HG03432 (cell line): ENCODE measurements around the gene FBXW4.

Source experiments
- ATAC-seq: cut with Tn5 transposase; IDR thresholded peaks from one replicate; pipeline ENCODE4 v1.9.1; 2021; ENCODE audit warnings: mild to moderate bottlenecking, moderate library complexity; ENCODE audit not compliant: unreplicated experiment

FBXW4 gene

GRCh38 chr10:101587725-101588653 lies 107.0 kb downstream of the FBXW4 start, which contains the start of the genes DPCD and POLL:
DPCD (plus strand) TSS chr10:101588321; CDS start chr10:101588337, 16 bp downstream.
POLL (minus strand) TSS chr10:101588257; CDS start chr10:101587360, 897 bp downstream.
- ATAC-seq: peak; percentile 99

DNA sequence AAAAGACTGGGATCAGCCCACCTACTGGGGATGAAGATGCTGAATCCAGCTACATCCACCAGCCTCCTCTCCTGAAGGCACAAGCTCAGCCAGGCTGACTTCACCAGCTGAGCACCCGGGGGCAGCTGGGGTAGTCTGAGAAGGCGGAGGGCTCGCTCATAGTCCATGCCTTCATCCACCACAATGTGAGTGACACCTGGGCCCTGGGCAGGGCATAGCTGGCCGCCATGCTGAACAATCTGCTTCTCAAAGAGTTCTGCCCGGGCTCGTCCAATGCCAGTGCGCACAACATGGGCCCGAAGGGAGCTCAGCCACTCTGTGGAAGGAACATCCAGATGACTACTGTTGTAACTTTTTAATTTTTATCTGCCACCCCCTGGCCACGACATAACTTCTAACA lies 109.1 kb downstream of the FBXW4 start:
- no peak for ATAC-seq

DNA sequence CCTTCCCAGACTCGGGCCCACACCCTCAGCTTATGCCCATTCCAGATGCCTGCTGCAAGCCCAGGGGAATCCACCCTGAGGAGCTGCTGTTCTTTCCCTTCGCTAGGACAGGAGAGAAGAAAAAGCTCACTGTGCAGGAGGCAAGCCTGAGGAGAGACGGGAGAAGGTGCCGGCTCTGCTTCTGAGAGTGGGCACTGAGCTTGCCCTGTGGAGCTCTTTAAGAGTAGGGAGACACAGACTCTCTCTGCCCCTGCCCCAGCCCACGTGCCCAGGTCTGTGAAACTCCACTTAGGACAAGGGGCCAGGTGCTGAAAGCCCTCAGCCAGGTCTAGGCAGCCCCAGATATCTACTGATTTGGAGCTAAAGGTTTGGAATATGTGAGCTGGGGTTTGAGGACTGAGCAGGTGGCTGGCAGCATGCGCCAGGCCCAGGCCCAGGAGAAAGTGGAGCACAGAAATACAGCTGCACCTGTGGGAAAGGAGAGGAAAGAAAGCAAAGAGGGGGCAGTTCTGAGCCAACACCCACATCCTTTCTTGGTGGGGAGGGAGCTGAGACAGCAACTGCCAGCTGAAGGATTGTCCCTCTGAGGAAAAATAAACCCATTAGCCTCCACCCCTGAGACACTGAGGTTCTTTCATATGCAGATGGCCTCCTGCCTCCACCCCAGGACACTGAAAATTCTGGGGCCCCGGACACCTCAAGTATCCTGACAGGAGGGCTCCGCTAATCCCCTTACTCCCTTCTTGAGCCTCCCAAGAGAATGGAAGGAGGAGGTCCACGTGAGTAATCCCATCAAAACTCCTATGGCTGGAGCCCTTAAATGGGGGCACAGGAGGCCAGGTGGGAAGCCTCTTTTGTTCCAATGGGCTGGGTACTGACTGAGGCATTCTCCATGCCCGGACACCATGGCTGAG lies 114.2 kb downstream of the FBXW4 start:
- no peak for ATAC-seq

GRCh38 chr10:101579516-101579870 lies 115.5 kb downstream of the FBXW4 start:
- ATAC-seq: no peak

- ATAC-seq: no peak
Measured at GRCh38 chr10:101578803-101579515, 116.0 kb downstream of the FBXW4 start.

DNA sequence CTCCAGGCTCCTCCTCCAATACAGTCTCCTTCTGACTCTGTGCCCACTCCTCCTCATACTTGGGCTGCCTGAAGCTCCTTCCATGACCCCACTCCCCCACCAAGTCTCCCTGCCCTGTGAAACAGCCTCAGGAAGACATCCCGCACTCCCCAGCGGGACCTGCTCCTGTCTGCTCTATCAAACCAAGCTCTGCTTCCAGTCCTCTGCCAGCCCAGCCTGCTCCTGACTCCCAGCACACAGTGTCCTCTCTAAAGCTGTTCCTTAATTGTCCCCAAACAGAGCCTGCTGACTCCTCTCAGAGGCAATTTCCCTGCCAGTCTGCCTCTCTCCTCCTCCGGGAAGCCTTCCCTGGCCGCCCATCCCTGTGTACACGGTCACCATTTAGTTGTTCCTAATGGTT lies 116.8 kb downstream of the FBXW4 start:
- no peak for ATAC-seq

GRCh38 chr10:101577121-101577871 lies 117.7 kb downstream of the FBXW4 start:
- no peak for ATAC-seq

DNA sequence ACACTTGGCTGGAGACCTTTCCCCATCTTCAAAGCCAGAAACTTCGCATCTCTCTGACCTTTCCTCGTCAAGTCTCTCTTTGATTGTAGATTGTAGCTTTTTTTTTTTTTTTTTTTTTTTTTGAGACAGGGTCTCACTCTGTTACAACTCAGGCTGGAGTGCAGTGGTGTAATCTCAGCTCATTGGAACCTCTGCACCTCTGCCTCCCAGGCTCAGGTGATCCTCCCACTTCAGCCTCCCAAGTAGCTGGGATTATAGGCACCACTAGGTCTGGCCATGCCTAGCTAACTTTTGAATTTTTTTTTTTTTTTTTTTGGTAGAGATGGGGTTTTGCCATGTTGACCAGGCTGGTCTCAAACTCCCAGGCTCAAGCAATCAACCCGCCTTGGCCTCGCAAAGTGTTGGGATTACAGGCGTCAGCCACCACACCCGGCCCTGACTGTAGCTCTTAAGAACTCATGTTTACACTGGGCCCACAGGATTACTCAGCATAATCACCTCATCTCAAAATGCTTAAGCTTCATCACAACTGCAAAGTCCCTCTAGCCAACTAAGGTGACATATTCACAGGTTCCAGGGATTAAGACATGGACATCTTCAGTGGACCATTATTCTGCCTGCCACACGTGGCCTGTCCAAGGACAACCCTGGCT lies 118.6 kb downstream of the FBXW4 start:
- ATAC-seq: no peak

- ATAC-seq: no peak
Measured at GRCh38 chr10:101575580-101576210, 119.3 kb downstream of the FBXW4 start.

GRCh38 chr10:101575091-101575490 lies 119.9 kb downstream of the FBXW4 start:
- ATAC-seq: no peak

GRCh38 chr10:101573885-101574753 lies 120.9 kb downstream of the FBXW4 start:
- ATAC-seq: no peak

GRCh38 chr10:101572785-101573184 lies 122.2 kb downstream of the FBXW4 start:
- ATAC-seq: no peak

GRCh38 chr10:101572126-101572525 lies 122.8 kb downstream of the FBXW4 start:
- ATAC-seq: no peak

DNA sequence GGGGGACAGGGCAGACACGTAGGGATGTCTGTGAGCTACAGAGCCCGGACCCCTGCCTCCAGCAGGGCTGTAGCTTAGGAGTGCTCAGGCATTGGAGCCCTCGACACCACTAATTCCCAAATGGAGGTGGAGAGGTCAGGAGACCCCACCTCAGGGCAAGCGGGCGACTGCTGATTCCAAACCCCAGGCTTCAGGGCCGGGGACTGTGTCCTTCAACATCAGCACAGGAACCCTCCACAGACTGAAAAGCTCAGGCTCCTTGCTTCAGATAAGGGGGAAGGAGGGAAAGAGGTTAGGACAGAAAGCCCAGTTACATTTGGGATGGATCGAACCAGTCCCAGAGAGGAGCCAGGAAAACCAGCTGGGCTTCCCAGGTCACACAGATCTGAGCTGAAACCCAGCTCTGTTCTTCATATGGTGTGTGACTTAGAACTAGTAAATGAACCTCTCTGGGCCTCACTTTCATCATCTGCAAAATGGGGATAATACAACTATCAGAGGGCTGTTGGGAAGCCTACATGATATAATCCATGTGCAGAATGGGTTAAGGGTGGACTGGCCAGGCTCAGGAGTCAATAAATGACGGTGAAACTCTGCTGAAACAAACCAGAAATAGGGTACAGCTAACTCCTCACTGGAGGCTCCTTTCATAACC lies 123.6 kb downstream of the FBXW4 start:
- no peak for ATAC-seq

GRCh38 chr10:101570428-101571270 lies 124.3 kb downstream of the FBXW4 start:
- ATAC-seq: peak; percentile 29

DNA sequence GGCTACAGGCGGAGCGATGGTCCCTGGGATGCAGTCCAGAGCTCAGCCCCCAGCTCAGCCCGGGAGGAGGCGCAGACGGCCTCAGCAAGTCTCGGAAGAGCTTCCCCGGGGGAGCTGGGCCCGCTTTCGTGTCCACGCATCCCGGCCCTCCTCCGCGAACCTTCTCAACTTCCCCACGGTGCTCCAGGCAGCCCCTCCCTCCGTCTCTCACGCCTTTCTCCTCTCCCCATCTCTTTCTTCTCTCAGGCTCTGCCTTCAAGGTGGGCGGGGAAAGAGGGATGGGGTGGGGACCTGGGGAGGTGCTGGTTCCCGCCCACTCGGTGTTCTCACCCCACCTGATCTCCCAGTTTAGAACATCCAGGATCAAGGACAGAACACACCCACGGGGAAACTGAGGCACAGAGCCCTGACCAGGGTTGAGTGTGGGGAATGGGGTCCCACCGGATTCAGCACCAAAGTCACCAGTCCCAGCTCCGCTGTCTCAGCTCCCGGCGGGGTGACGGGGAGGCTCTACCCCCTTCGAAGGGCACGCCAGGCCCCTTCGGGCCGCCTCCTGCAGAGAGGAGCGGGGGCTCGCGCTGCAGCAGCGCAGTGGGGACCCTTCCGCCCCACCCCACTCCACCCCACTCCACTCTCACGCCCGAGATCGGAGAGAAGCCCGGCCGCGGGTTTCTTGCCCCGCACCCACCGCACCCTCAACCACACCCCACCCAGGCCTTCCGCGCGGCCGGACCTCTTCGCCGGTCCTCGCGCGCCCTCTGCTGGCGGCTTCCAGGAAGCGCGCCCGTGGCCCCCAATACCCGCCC lies 125.1 kb downstream of the FBXW4 start:
- peak; percentile 74 for ATAC-seq
